HG03108 (cell line): Measurements from ENCODE around the gene IL18.
"Not testable (repeated sequence)": the region's sequence is repeated elsewhere in the genome, so short reads cannot be mapped to it uniquely, and the experiment has no call there.

Experiments
- ATAC-seq: cut with Tn5 transposase; IDR thresholded peaks from one replicate; pipeline ENCODE4 v1.9.1; 2021; ENCODE audit warnings: moderate library complexity; ENCODE audit not compliant: unreplicated experiment

Gene IL18

GRCh38 chr11:112163875-112164685 is at the start of gene IL18:
Gene IL18 (minus strand): TSS chr11:112164094. CDS start chr11:112155053, 9,041 bp downstream.
- no peak for ATAC-seq

GRCh38 chr11:112212710-112213109 is 48.8 kb upstream of the IL18 start:
- no peak for ATAC-seq

- ATAC-seq = no peak
Measured at GRCh38 chr11:112212290-112212689, 48.4 kb upstream of the IL18 start.

- ATAC-seq = no peak
Measured at GRCh38 chr11:112211536-112211935, 47.6 kb upstream of the IL18 start.

- no peak for ATAC-seq
Measured at GRCh38 chr11:112210890-112211289, 47.0 kb upstream of the IL18 start.

- no peak for ATAC-seq
Measured at GRCh38 chr11:112206071-112206470, 42.2 kb upstream of the IL18 start.

- no peak for ATAC-seq
Measured at GRCh38 chr11:112200252-112200651, 36.4 kb upstream of the IL18 start.

- not testable (repeated sequence) for ATAC-seq
Measured at GRCh38 chr11:112199101-112199500, 35.2 kb upstream of the IL18 start.

- ATAC-seq = no peak
Measured at GRCh38 chr11:112196519-112197087, 32.7 kb upstream of the IL18 start.

GRCh38 chr11:112195951-112196351 is 32.1 kb upstream of the IL18 start:
- no peak for ATAC-seq

- ATAC-seq = not testable (repeated sequence)
Measured at GRCh38 chr11:112195113-112195512, 31.2 kb upstream of the IL18 start.

GRCh38 chr11:112186304-112186703 is 22.4 kb upstream of the IL18 start:
- ATAC-seq = no peak

GRCh38 chr11:112185883-112186282 is 22.0 kb upstream of the IL18 start:
- ATAC-seq = no peak

- ATAC-seq = no peak
Measured at GRCh38 chr11:112182867-112183266, 19.0 kb upstream of the IL18 start.

GRCh38 chr11:112179601-112180000 is 15.7 kb upstream of the IL18 start:
- peak; percentile 84 for ATAC-seq

- no peak for ATAC-seq
Measured at GRCh38 chr11:112178936-112179335, 15.0 kb upstream of the IL18 start.

- no peak for ATAC-seq
Measured at GRCh38 chr11:112178428-112178827, 14.5 kb upstream of the IL18 start.

GRCh38 chr11:112177589-112177988 is 13.7 kb upstream of the IL18 start:
- no peak for ATAC-seq

- ATAC-seq = no peak
Measured at GRCh38 chr11:112176077-112176476, 12.2 kb upstream of the IL18 start.

- no peak for ATAC-seq
Measured at GRCh38 chr11:112175599-112175952, 11.7 kb upstream of the IL18 start.

GRCh38 chr11:112174789-112175598 is 11.1 kb upstream of the IL18 start, which contains the start of gene BCO2:
Gene BCO2 (plus strand): TSS chr11:112175512. CDS start chr11:112175602, 90 bp downstream.
- no peak for ATAC-seq

- ATAC-seq = no peak
Measured at GRCh38 chr11:112173152-112173551, 9.3 kb upstream of the IL18 start.
